ENCODE measurements around the gene CNTNAP2. TPM values are rescaled to one million over a fixed set of nuclear protein-coding genes. Genes with fewer than 3 reads are reported as not detected.
"Not testable (repeated sequence)": the region's sequence is repeated elsewhere in the genome, so short reads cannot be mapped to it uniquely, and the experiment has no call there.

CNTNAP2 gene
- total and polyA plus RNA-seq, 3 donors from 2014 or later = 4.3 to 6.1 (median 4.4) TPM

GRCh38 chr7:146175716-146176115, 59.1 kb downstream of the CNTNAP2 start:
- intact Hi-C loops (cut with DNase I; ENCODE audit: low total_unique reads) = no loop called here
- Histone ChIP-seq H3K9me3 (no peaks in the 10 kb centered on the region), H3K4me3 (no peak overlapping the region), H3K27me3 (no peaks in the 10 kb centered on the region), H3K27ac (no peak overlapping the region), H3K4me1 (no peaks in the 10 kb centered on the region), H3K36me3 (ENCODE audit: low read depth, missing control alignments) (no peaks in the 10 kb centered on the region)
- no peak for DNase-seq
- WGBS, 2 donors = 72 to 74% methylated on average over 2 of the region's 2 CpGs
- TF ChIP-seq, protein P1, sequence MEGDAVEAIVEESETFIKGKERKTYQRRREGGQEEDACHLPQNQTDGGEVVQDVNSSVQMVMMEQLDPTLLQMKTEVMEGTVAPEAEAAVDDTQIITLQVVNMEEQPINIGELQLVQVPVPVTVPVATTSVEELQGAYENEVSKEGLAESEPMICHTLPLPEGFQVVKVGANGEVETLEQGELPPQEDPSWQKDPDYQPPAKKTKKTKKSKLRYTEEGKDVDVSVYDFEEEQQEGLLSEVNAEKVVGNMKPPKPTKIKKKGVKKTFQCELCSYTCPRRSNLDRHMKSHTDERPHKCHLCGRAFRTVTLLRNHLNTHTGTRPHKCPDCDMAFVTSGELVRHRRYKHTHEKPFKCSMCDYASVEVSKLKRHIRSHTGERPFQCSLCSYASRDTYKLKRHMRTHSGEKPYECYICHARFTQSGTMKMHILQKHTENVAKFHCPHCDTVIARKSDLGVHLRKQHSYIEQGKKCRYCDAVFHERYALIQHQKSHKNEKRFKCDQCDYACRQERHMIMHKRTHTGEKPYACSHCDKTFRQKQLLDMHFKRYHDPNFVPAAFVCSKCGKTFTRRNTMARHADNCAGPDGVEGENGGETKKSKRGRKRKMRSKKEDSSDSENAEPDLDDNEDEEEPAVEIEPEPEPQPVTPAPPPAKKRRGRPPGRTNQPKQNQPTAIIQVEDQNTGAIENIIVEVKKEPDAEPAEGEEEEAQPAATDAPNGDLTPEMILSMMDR (IDR thresholded peaks at IDR 0.05) = no peak
- no peak for TF ChIP-seq POLR2A (IDR thresholded peaks at IDR 0.05)

DNA sequence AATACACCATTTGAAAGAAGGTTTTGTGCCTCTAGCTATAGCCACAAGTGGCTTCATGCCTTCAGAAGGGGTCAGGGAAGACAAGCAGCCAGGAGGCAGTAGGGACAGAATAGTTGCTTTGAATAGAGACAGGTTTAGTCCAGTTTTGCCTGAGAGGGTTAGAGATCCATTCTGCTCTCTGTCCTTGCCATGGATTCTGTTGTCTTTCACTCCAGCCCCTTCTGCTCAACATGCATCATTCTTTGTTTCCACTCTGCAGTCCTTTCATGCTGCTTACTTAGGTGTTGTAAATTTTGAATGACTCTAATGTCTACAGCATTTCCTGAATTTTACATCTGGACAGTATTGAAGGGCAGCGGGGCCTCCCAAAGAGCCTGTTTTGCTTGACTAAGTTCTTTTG, 60.3 kb downstream of the CNTNAP2 start:
- TF ChIP-seq POLR2A (IDR thresholded peaks at IDR 0.05) = no peak
- TF ChIP-seq, protein P1 (IDR thresholded peaks at IDR 0.05) = no peak
- DNase-seq = no peak
- WGBS, 2 donors = 54 to 59% methylated on average over 1 of the region's 1 CpG
- intact Hi-C loops (cut with DNase I; ENCODE audit: low total_unique reads) = no loop called here
- H3K9me3 ChIP-seq = no peaks in the 10 kb centered on the region
- H3K27ac ChIP-seq = no peak overlapping the region
- no peaks in the 10 kb centered on the region for H3K4me1 ChIP-seq
- no peaks in the 10 kb centered on the region for H3K36me3 ChIP-seq (ENCODE audit: low read depth, missing control alignments)
- H3K4me3 ChIP-seq = no peak overlapping the region
- H3K27me3 ChIP-seq = no peaks in the 10 kb centered on the region

DNA sequence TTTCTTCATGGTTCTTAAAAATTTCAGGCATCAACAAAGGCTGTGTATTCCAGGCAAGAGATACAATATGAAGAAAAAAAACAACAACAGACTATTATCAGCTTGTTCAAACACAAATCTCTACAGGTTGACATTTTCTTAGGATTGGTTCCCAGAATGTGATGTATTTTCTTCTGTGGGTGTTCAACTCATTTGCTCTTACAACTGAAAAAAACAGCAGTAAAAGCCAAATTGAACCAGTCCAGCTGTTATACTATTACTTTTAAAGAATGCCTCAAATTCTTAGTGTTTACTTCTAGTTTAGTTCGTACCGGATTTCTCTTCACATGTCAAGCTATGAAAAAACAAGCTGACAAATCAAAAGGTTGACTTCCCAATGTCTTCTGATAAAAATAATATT, 60.7 kb downstream of the CNTNAP2 start:
- no peak for DNase-seq
- no peaks in the 10 kb centered on the region for H3K36me3 ChIP-seq (ENCODE audit: low read depth, missing control alignments)
- intact Hi-C loops (cut with DNase I; ENCODE audit: low total_unique reads) = no loop called here
- WGBS, 2 donors = 68% methylated on average over 2 of the region's 2 CpGs
- H3K9me3 ChIP-seq = no peaks in the 10 kb centered on the region
- H3K4me3 ChIP-seq = no peak overlapping the region
- no peaks in the 10 kb centered on the region for H3K4me1 ChIP-seq
- no peak overlapping the region for H3K27ac ChIP-seq
- no peak for TF ChIP-seq POLR2A (IDR thresholded peaks at IDR 0.05)
- TF ChIP-seq, protein P1 (IDR thresholded peaks at IDR 0.05) = no peak
- H3K27me3 ChIP-seq = no peaks in the 10 kb centered on the region

GRCh38 chr7:146185844-146186243, 69.2 kb downstream of the CNTNAP2 start:
- Histone ChIP-seq H3K27ac (no peak overlapping the region), H3K36me3 (ENCODE audit: low read depth, missing control alignments) (no peaks in the 10 kb centered on the region), H3K4me3 (no peak overlapping the region), H3K9me3 (no peaks in the 10 kb centered on the region), H3K4me1 (no peaks in the 10 kb centered on the region), H3K27me3 (no peaks in the 10 kb centered on the region)
- 80 to 84% methylated on average over 2 of the region's 2 CpGs for WGBS, 2 donors
- intact Hi-C loops (cut with DNase I; ENCODE audit: low total_unique reads) = no loop called here
- no peak for DNase-seq
- TF ChIP-seq POLR2A (IDR thresholded peaks at IDR 0.05) = no peak
- TF ChIP-seq, protein P1 (IDR thresholded peaks at IDR 0.05) = no peak

GRCh38 chr7:146191428-146191827, 74.8 kb downstream of the CNTNAP2 start:
- H3K4me1 ChIP-seq; H3K4me3 ChIP-seq; H3K9me3 ChIP-seq; intact Hi-C loops (cut with DNase I; ENCODE audit: low total_unique reads); H3K36me3 ChIP-seq (ENCODE audit: low read depth, missing control alignments); DNase-seq; H3K27ac ChIP-seq; H3K27me3 ChIP-seq: not testable (repeated sequence)
- WGBS, 2 donors = 84 to 87% methylated on average over 9 of the region's 9 CpGs

Measured in testis (tissue), 3 donors.